ENCODE measurements around the gene ANKRD63. TPM values are rescaled to one million over a fixed set of nuclear protein-coding genes. Genes with fewer than 3 reads are reported as not detected.

Gene ANKRD63
- total and polyA plus RNA-seq, 2 donors (not counting 1 experiment from before 2014, with no cell fraction given): 0.25 TPM; not detected in 1

GRCh38 chr15:40275954-40276353 is 6.9 kb downstream of the ANKRD63 start:
- H3K27ac Mint-ChIP-seq: no peak overlapping the region
- 96% methylated on average over 7 of the region's 7 CpGs for whole genome bisulfite sequencing (ENCODE audit: insufficient coverage)
- no peak overlapping the region for H3K4me2 ChIP-seq (replicated peaks; ENCODE audit: low read depth, low read length, poor library complexity, severe bottlenecking)
- peaks cover 22% of the 10 kb centered on the region for H3K4me1 Mint-ChIP-seq
- no peak for TF ChIP-seq CTCF (IDR thresholded peaks at IDR 0.05)
- no peak for TF ChIP-seq EZH2 (IDR thresholded peaks at IDR 0.05; ENCODE audit: borderline replicate concordance, insufficient read depth, low read depth, low read length, poor library complexity, severe bottlenecking)
- H3K27me3 Mint-ChIP-seq: peaks cover 24% of the 10 kb centered on the region
- peaks cover 0 to 41% (median 17%) of the 10 kb centered on the region in 4 experiments for H3K27me3 ChIP-seq (replicated peaks in 1 of 4; ENCODE audit: control extremely low read depth in 1 of 4, control insufficient read depth in 3 of 4, insufficient read depth in 4 of 4, low read length in 3 of 4)
- peaks cover 6 to 19% of the 10 kb centered on the region in 2 donors for H3K4me1 ChIP-seq (ENCODE audit: control insufficient read depth in 2 of 2, insufficient read depth in 2 of 2, low read length in 2 of 2)
- no peak overlapping the region for H3K4me3 ChIP-seq (ENCODE audit: control extremely low read depth in 1 of 5, extremely low read depth in 1 of 5, insufficient read depth in 1 of 5, low read depth in 2 of 5, low read length in 4 of 5)
- H2AFZ ChIP-seq (ENCODE audit: insufficient read depth, low read depth, low read length, poor library complexity, severe bottlenecking): no peak overlapping the region
- ATAC-seq (ENCODE audit: low read depth) (no peak), DNase-seq (no peak)
- H3K9me3 ChIP-seq (ENCODE audit: control extremely low read depth in 1 of 3, control insufficient read depth in 2 of 3, insufficient read depth in 1 of 3, low read length in 2 of 3): peaks cover 0 to 6% (median 0%) of the 10 kb centered on the region in 3 donors
- H4K20me1 ChIP-seq (ENCODE audit: control insufficient read depth, insufficient read depth, low read length, poor library complexity, severe bottlenecking): no peaks in the 10 kb centered on the region
- H3K79me2 ChIP-seq (ENCODE audit: control insufficient read depth, insufficient read depth, low read length): no peaks in the 10 kb centered on the region
- H3K9ac ChIP-seq (ENCODE audit: low read length): no peak overlapping the region
- CTCF ChIA-PET: interaction anchor here (0.8 to 12.3 kb wide), 8 partner anchors 34 to 492 kb away, joined by 3 to 382 read pairs (median 129); partner anchors contain the start of genes CCDC9B, PLCB2 and SRP14
- H3K4me3 Mint-ChIP-seq: no peak overlapping the region
- POLR2A ChIA-PET: interaction anchor here (1.1 kb wide), 1 partner anchor 59 kb away, joined by 4 read pairs; no protein-coding TSS in a partner anchor
- no peaks in the 10 kb centered on the region for H3K36me3 ChIP-seq (replicated peaks in 1 of 2; ENCODE audit: control extremely low read depth in 1 of 2, control insufficient read depth in 1 of 2, extremely low read depth in 1 of 2, insufficient read depth in 2 of 2, low read length in 1 of 2)
- no peak overlapping the region for H3K27ac ChIP-seq (ENCODE audit: low read length in 2 of 2)
- intact Hi-C loops (cut with micrococcal nuclease): loop anchor here (2.0 to 5.0 kb wide), 2 partner anchors 114 to 167 kb away; partner anchors contain the start of genes BMF and BUB1B
- no peaks in the 10 kb centered on the region for H3K9me3 Mint-ChIP-seq (ENCODE audit: insufficient read depth)

- Histone ChIP-seq H4K20me1 (ENCODE audit: control insufficient read depth, insufficient read depth, low read length, poor library complexity, severe bottlenecking) (no peaks in the 10 kb centered on the region), H3K4me2 (replicated peaks; ENCODE audit: low read depth, low read length, poor library complexity, severe bottlenecking) (no peak overlapping the region), H3K9me3 (ENCODE audit: control extremely low read depth in 1 of 3, control insufficient read depth in 2 of 3, insufficient read depth in 1 of 3, low read length in 2 of 3) (peaks cover 0 to 6% (median 0%) of the 10 kb centered on the region in 3 donors), H3K27ac (ENCODE audit: low read length in 2 of 2) (no peak overlapping the region), H3K4me1 (ENCODE audit: control insufficient read depth in 2 of 2, insufficient read depth in 2 of 2, low read length in 2 of 2) (peaks cover 6 to 19% of the 10 kb centered on the region in 2 donors), H3K9ac (ENCODE audit: low read length) (no peak overlapping the region), H2AFZ (ENCODE audit: insufficient read depth, low read depth, low read length, poor library complexity, severe bottlenecking) (no peak overlapping the region), H3K4me3 (ENCODE audit: control extremely low read depth in 1 of 5, extremely low read depth in 1 of 5, insufficient read depth in 1 of 5, low read depth in 2 of 5, low read length in 4 of 5) (no peak overlapping the region), H3K36me3 (replicated peaks in 1 of 2; ENCODE audit: control extremely low read depth in 1 of 2, control insufficient read depth in 1 of 2, extremely low read depth in 1 of 2, insufficient read depth in 2 of 2, low read length in 1 of 2) (no peaks in the 10 kb centered on the region), H3K27me3 (replicated peaks in 1 of 4; ENCODE audit: control extremely low read depth in 1 of 4, control insufficient read depth in 3 of 4, insufficient read depth in 4 of 4, low read length in 3 of 4) (peaks cover 0 to 37% (median 14%) of the 10 kb centered on the region in 4 experiments), H3K79me2 (ENCODE audit: control insufficient read depth, insufficient read depth, low read length) (no peaks in the 10 kb centered on the region)
- peaks cover 22% of the 10 kb centered on the region for H3K4me1 Mint-ChIP-seq
- ChIA-PET CTCF (interaction anchor here (0.7 to 12.3 kb wide), 18 partner anchors 12 to 492 kb away, joined by 3 to 382 read pairs (median 14); partner anchors contain the start of genes CCDC9B, PAK6, PLCB2 and SRP14), POLR2A (no interaction called here)
- whole genome bisulfite sequencing (ENCODE audit: insufficient coverage): 67% methylated on average over 4 of the region's 5 CpGs
- DNase-seq (no peak), ATAC-seq (ENCODE audit: low read depth) (no peak)
- no peak overlapping the region for H3K27ac Mint-ChIP-seq
- H3K27me3 Mint-ChIP-seq: peaks cover 22% of the 10 kb centered on the region
- no peaks in the 10 kb centered on the region for H3K9me3 Mint-ChIP-seq (ENCODE audit: insufficient read depth)
- TF ChIP-seq CTCF (IDR thresholded peaks at IDR 0.05) (no peak), EZH2 (IDR thresholded peaks at IDR 0.05; ENCODE audit: borderline replicate concordance, insufficient read depth, low read depth, low read length, poor library complexity, severe bottlenecking) (no peak)
- intact Hi-C loops (cut with micrococcal nuclease): loop anchor here (2.0 to 5.0 kb wide), 2 partner anchors 113 to 167 kb away; partner anchors contain the start of genes BMF and BUB1B
- no peak overlapping the region for H3K4me3 Mint-ChIP-seq
These were observed 7.3 kb downstream of the ANKRD63 start for GRCh38 chr15:40275523-40275922.

Measured in B cell (primary cell).